Thyroid gland (tissue), 4 donors: Measurements from ENCODE around the gene SYT3.

ENCODE experiments used
- CTCF ChIP-seq, 6 experiments: fragments of 200-600 bp in 3 of 6; fragments of 450-650 bp in 3 of 6; sonication (generic) in 3 of 6; IDR thresholded peaks; one replicate each; pipeline ENCODE4 v1.5.1; 2016 to 2019; ENCODE audit warnings: antibody characterized with exemption in 6 of 6, mild to moderate bottlenecking in 2 of 6, inconsistent platforms in 1 of 6, moderate library complexity in 1 of 6
- POLR2A ChIP-seq, 2 donors: fragments of 450-650 bp; IDR thresholded peaks; one replicate each; pipeline ENCODE4 v1.6.1; 2017; ENCODE audit warnings: antibody characterized with exemption in 2 of 2, mild to moderate bottlenecking in 2 of 2, moderate library complexity in 1 of 2

GRCh38 chr19:50654882-50655281, 15.2 kb upstream of the SYT3 start:
- TF ChIP-seq CTCF (IDR thresholded peaks at IDR 0.05) = no peak
- TF ChIP-seq POLR2A (IDR thresholded peaks at IDR 0.05) = no peak
